Measurements from ENCODE around the gene AURKAIP1. TPM values are rescaled to one million over a fixed set of nuclear protein-coding genes. Genes with fewer than 3 reads are reported as not detected.

The AURKAIP1 gene
- total and polyA plus RNA-seq, 2 of the 13 experiments (the other 11 are each of a cell fraction or from before 2014, with no cell fraction given), result 69.5 to 175 TPM

DNA sequence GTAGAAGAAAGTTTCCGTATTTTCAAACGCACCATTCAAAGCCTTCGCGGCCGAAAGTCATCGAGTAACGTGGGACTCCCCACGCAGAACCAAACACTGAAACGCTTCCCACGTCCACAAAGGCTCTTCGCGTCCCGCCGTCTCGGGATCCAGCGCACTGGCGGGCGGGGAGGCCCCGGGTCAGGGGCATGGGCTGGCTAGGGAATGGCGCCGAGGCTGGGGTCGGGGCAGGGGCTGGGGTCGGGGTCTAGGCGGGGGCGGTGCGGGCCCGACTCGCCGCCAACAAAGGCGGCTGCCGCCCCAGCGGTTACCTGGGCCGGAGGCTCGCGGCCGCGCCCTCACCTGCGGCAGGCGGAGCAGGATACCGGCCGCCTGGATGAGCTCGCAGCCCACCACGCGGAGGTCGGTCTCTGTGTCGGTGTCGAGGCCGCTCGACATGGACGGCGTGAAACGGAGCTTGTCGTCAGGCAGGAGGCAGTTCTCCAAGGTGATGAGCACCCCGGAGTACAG is 23.7 kb upstream of the AURKAIP1 start (continued):
- TF ChIP-seq, protein P1, sequence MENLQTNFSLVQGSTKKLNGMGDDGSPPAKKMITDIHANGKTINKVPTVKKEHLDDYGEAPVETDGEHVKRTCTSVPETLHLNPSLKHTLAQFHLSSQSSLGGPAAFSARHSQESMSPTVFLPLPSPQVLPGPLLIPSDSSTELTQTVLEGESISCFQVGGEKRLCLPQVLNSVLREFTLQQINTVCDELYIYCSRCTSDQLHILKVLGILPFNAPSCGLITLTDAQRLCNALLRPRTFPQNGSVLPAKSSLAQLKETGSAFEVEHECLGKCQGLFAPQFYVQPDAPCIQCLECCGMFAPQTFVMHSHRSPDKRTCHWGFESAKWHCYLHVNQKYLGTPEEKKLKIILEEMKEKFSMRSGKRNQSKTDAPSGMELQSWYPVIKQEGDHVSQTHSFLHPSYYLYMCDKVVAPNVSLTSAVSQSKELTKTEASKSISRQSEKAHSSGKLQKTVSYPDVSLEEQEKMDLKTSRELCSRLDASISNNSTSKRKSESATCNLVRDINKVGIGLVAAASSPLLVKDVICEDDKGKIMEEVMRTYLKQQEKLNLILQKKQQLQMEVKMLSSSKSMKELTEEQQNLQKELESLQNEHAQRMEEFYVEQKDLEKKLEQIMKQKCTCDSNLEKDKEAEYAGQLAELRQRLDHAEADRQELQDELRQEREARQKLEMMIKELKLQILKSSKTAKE (CRISPR knock-in tag; IDR thresholded peaks at IDR 0.05; ENCODE audit: borderline replicate concordance), result no peak
- TF ChIP-seq ZBTB8A (CRISPR knock-in tag; IDR thresholded peaks at IDR 0.05; ENCODE audit: borderline replicate concordance, low read depth) (no peak), ZNF652 (CRISPR knock-in tag; IDR thresholded peaks at IDR 0.05; ENCODE audit: borderline replicate concordance, low read depth) (no peak), ZNF589 (CRISPR knock-in tag; conservative IDR thresholded peaks at IDR 0.05) (no peak), DNMT3B (CRISPR knock-in tag; conservative IDR thresholded peaks at IDR 0.05) (no peak), CAMTA2 (CRISPR knock-in tag; IDR thresholded peaks at IDR 0.05; ENCODE audit: borderline replicate concordance) (0 out of 2 replicates have a peak, but pooled peaks have one; percentile 14), NR2F1 (CRISPR knock-in tag; IDR thresholded peaks at IDR 0.05) (no peak), THAP11 (CRISPR knock-in tag; IDR thresholded peaks at IDR 0.05) (no peak), ATF7-NPFF (CRISPR knock-in tag; IDR thresholded peaks at IDR 0.05; ENCODE audit: low read depth) (no peak), ZNF446 (CRISPR knock-in tag; IDR thresholded peaks at IDR 0.05) (peak; percentile 46; the same call in 1 of the 2 replicates), ZNF232 (CRISPR knock-in tag; IDR thresholded peaks at IDR 0.05; ENCODE audit: borderline replicate concordance) (no peak), ZFP82 (CRISPR knock-in tag; IDR thresholded peaks at IDR 0.05; ENCODE audit: borderline replicate concordance) (0 out of 2 replicates have a peak, but pooled peaks have one; percentile 50), NFYB (CRISPR knock-in tag; IDR thresholded peaks at IDR 0.05) (no peak), SP2 (CRISPR knock-in tag; IDR thresholded peaks at IDR 0.05) (no peak), ZFYVE20 (CRISPR knock-in tag; IDR thresholded peaks at IDR 0.05; ENCODE audit: borderline replicate concordance, low read depth) (no peak), SOX5 (CRISPR knock-in tag; IDR thresholded peaks at IDR 0.05; ENCODE audit: borderline replicate concordance) (no peak), REL (CRISPR knock-in tag; conservative IDR thresholded peaks at IDR 0.05) (0 out of 2 replicates have a peak, but pooled peaks have one; percentile 22), CBX1 (IDR thresholded peaks at IDR 0.05; ENCODE audit: low read depth) (no peak), POGK (CRISPR knock-in tag; conservative IDR thresholded peaks at IDR 0.05) (no peak), ZFP37 (CRISPR knock-in tag; IDR thresholded peaks at IDR 0.05; ENCODE audit: borderline replicate concordance) (no peak), PCBP2 (optimal IDR thresholded peaks at IDR 0.05; ENCODE audit: low read depth, low read length, poor library complexity, severe bottlenecking) (no peak), ZNF441 (CRISPR knock-in tag; IDR thresholded peaks at IDR 0.05; ENCODE audit: borderline replicate concordance) (no peak), GPN1 (CRISPR knock-in tag; IDR thresholded peaks at IDR 0.05; ENCODE audit: borderline replicate concordance) (no peak), ZNF496 (CRISPR knock-in tag; IDR thresholded peaks at IDR 0.05; ENCODE audit: insufficient replicate concordance) (no peak), PHF20 (CRISPR knock-in tag; IDR thresholded peaks at IDR 0.05) (no peak), ZNF20 (CRISPR knock-in tag; IDR thresholded peaks at IDR 0.05) (no peak)
- TF ChIP-seq, protein P2, sequence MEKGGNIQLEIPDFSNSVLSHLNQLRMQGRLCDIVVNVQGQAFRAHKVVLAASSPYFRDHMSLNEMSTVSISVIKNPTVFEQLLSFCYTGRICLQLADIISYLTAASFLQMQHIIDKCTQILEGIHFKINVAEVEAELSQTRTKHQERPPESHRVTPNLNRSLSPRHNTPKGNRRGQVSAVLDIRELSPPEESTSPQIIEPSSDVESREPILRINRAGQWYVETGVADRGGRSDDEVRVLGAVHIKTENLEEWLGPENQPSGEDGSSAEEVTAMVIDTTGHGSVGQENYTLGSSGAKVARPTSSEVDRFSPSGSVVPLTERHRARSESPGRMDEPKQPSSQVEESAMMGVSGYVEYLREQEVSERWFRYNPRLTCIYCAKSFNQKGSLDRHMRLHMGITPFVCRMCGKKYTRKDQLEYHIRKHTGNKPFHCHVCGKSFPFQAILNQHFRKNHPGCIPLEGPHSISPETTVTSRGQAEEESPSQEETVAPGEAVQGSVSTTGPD (CRISPR knock-in tag; IDR thresholded peaks at IDR 0.05), result no peak
